Stimulated activated CD4-positive, alpha-beta T cell treated with anti-CD3 and anti-CD28 coated beads, Interleukin-12 subunit alpha, Interleukin-12 subunit beta, amount 100 ng/mL, for 24 hours (primary cell): ENCODE measurements around the gene RCC1.
"Not testable (repeated sequence)": the region's sequence is repeated elsewhere in the genome, so short reads cannot be mapped to it uniquely, and the experiment has no call there.

Experiments
- DNase-seq, 2 experiments: peaks; one replicate each; pipeline ENCODE4 v3.0.0-alpha.2; 2020; ENCODE audit warnings: low read depth in 2 of 2

The RCC1 gene

DNA sequence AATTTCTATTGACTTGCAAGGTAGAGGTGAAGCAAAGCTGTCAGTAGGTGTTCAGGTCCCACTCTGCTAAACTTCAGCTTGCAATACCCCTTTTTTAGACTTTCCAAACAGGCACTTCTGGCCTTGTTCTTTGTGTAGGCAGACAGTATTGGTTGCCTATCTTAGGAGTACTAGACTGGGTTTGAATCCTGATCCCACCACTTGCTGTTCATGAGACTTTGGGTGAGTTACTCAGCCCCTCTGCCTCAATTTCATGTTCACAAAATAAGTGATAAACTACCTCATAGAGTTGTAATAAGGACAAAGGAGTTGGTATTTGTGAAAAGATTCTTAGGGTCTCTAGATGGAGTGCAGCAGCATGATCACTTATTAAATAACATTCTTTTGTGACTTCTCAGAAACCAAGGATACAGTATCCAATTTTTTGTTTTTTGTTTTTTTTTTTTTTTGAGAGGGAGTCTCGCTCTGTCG lies 5.2 kb downstream of the RCC1 start:
- DNase-seq = no peak

DNA sequence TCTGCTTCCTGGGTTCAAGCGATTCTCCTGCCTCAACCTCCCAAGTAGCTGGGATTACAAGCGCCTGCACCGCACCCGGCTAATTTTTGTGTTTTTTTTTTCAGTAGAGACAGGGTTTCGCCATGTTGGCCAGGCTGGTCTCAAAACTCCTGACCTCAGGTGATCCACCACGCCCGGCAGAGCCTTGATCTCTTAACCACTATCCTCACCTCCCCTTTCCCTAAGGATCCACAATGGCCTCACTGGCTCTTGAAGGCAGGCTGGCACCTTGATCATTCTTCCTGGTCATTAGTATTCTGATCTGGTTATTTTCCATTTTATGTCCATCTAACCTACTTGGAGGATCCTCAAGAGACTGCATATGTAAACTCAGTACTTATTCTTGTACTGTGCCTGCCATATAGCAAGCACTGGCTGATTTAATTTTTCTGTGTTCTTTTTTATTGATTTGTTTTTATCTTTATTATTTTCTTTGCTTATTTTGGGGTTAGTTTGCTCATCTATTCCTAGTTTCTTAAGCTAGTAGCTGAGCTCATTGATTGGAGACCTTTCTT lies 6.3 kb downstream of the RCC1 start:
- DNase-seq = no peak

DNA sequence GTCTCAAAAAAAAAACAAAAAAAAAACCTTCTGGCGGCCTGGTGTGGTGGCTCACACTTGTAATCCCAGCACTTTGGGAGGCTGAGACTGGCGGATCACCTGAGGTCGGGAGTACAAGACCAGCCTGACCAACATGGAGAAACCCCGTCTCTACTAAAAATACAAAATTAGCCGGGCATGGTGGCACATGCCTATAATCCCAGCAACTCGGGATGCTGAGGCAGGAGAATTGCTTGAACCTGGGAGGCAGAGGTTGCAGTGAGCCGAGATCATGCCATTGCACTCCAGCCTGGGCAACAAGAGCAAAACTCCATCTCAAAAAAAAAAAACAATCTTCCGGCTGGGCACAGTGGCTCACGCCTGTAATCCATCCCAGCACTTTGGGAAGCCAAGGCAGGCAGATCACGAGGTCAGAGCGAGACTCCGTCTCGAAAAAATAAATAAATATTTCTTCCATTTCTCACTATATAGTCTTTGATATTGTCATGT lies 8.6 kb downstream of the RCC1 start:
- DNase-seq = not testable (repeated sequence)

DNA sequence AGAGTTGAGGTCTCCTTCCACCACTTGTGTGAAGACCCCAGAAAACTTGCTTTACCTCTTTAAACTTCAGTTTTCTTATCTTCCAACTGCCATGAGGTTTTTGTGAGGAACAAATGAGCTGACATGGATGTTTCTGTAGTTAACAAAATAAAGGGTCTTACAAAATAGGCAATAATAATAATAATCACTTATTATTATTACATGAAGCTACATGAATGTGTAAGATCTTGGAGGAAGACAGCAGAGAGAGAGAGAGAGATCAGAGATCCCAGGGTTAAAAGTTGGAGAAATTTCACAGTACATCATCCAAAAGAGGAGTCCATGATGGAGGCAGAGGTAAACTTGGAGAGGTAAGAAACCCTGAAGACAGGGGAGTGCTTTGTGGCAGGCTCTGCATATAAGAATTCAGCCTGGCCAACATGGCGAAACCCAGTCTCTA lies 10.7 kb downstream of the RCC1 start:
- DNase-seq = no peak

DNA sequence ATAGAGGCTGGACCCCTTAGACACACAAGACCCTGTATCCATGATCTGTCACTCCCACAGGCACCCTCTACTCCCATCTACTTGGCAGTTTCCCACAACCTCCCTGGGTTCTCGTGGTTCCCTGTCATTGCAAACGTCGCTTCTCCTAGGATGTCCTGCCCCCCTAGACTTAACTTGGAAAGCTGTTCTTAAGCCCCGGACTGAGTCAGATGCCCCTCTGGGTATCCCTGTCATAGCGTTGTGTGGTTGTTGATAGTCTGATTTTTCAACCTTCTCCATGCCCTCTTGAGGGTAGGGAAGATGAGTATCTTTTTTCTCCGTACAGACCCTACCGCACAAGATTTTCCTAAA lies 11.8 kb downstream of the RCC1 start:
- DNase-seq = no peak

DNA sequence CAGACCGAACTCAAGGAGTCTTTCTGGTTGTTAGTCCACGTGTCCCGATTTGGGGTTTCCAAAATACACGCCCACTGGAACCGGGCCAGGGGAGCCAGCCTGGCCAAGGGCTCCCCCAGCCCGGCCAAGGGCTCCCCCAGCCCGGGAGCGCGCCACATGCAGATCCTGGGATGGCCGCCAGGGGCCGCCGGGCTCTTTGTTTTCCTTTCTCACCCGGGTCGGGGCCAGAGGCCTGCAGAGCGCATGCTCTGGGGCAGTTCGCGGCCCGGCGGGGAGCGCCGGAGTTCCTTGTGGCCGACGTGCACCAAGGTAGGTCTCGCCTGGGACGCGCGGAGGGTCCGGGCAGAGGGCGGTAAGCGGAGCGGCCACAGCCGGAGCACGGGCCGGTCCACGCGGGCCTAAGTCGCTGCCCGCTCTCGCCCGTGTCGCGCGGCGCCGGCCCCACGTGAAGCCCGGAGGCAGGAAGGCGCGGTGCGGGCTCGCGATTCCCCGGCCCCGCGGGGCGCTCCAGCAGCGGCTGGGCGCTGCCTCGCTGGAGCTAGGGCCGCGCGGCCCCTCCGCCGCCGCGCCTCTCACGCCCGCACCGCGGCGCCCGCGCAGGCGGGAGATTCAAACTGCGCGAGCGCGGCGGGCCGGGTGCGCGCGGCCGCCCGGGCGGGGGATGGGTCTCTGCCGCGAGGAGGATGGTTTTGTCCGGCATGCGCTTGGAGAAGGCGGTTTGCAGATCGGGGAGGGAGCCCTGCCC lies 12.3 kb downstream of the RCC1 start:
- DNase-seq = peak; percentile 84 to 92

DNA sequence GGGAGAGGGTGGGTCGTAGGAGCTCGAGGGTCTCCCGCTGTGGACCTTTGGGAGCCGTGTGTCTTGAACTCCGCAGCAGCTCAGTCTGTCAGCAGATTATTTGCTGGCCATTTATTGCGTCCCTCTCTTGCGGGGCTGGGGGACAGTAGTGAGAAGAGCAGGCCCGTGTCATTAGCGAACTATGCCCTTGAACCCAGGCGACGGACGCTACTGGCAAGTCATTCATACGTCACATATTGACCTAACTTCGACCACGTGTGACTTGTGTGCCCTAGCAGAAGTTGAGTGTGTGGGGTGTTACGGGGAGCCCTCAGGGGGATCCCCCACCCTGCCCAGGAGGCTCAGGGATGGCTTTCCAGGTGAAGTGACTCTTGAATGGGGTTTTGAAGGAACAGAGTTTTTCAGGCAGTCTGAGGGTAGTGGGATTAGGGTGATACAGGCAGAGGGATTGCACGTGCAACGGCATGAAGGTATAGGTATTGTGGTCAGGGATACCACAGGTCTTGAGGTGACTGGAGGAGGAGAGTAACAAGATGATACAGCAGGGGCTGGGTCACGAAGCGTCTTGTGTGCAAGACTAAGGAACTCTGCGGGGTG lies 13.0 kb downstream of the RCC1 start:
- peak in 1 of 2 experiments; percentile 48 for DNase-seq

DNA sequence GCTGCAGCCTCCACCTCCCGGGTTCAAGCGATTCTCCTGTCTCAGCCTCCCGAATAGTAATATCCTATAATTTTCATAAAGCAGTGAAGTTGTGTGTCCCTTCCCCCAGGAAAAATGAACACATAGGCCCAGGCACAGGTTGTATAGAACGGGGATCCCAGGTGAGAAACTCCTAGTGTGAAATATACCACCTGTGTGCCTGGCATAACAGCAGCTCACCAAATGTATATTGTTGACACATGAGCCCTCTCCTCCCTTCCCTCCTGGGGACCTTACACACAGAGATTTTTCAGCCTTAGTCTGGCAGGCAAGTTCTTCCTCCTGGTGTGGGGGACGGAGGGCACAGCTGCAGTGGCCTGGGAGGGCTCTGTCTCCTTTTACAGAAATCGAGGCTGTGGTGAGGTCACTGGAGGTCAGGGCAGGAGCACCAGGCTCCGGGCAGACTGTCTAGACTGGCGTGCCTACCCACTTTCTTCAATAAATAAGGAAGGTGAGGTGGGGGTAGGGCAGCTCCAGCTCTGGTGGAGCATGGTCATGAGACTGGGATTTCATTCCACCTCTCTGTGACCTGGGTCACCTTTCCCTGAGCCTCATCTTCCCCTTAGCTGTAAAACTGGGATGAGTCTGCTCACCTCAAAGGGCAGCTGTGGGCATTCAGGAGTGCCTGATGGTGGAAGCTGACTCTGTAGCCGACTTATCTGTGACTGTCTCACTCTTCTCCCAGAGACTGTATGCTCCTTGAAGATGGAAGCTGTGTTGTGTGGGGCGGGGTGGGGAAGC lies 14.3 kb downstream of the RCC1 start:
- DNase-seq = no peak

DNA sequence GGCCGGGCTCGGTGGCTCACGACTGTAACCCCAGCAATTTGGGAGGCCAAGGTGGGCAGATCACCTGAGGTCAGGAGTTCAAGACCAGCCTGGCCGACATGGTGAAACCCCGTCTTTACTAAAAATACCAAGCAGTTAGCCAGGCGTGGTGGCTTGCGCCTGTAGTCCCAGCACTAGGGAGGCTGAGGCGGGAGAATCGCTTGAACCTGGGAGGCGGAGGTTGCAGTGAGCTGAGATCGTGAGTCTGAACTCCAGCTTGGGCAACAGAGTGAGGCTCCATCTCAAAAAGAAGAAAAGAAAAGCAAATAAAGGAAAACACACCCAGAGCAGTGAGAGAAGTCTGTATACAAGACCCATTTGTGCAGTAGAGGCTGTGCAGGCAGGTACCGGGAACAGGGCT lies 15.0 kb downstream of the RCC1 start:
- not testable (repeated sequence) for DNase-seq

DNA sequence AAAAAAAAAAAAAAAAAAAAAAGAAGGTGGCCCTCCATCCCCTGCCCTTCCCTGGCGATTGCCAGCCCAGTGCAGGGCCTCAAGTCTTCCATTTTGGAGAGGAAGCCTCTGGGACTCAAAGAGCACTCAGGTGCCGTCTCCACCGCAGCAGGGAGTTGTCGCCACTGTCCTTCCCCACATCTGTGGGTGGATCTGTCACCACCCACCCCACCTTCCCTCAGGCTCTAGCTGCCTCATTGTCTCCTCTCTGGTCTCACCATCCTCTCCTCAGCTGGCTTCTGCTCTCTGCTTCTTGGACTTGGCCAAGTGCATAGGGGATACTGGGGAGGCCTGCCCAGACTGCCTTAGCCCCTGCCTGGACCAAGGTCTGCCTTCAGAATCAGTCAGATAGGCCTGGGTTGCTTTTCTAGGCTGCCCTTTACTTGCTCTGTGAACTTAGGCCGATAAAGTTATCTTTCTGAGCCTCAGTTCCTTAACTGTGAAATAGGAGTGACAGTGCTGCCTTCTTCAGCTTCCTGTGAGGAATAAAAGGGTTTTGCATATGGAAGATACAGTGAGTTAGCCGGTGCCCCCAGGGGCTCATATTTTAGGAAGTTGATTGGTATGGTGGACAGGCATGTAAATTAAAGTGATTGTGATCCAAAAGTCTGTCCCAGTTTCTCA lies 15.8 kb downstream of the RCC1 start:
- no peak for DNase-seq

DNA sequence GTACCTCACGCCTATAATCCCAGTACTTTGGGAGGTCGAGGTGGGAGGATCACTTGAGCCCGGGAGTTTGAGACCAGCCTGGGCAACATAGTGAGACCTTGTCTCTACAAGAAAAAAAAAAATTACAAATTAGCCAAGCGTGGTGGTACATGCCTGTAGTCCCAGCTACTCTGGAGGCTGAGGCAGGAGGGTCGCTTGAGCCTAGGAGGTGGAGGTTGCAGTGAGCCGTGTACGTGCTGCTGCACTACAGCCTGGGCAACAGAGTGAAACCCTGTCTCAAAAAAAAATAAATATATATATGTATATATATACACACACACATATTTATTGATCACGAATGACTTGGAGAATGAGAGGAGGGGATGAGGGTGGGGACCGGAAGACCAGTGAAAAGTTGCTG lies 16.7 kb downstream of the RCC1 start:
- DNase-seq = not testable (repeated sequence)

DNA sequence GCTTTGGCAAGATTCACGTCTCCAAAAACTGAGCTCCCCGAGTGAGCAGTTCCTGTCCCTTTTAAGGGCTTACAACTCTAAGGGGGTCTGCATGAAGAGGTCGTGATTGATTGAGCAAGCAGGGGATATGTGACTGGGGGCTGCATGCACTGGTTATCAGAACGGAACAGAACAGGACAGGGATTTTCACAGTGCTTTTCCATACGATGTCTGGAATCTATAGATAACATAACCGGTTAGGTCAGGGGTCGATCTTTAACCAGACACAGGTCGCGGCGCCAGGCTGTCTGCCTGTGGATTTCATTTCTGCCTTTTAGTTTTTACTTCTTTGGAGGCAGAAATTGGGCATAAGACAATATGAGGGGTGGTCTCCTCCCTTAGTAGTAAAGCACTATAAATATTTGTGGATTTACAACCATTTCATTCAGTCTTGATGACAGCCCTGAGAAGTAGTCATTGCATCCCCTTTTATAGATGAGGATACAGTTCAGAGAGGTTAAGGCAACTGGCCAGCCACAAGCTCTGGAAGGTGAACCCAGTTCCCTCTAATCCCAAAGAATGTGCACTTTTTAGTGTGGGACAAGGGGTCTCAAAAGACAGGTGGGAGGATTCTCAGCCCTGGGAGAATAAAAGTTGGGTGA lies 19.3 kb downstream of the RCC1 start:
- not testable (repeated sequence) for DNase-seq

DNA sequence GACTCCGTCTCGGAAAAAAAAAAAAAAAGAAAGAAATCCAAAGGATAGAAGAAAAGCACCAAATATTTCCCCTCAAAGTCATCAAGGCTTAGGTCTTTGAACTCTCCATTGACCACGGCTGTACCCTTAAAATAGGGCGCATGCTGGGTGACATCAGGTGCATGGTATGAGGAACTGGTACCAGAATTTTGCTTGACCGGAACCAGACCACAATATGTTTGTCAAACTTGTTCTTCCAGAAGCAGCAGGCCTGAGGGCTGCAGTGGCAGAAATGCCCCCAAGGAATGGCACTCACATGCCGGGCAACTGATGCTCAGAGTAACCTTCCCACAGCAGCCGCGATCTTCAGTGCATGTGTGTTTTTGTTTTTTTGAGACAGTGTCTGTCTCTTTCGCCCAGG lies 21.0 kb downstream of the RCC1 start:
- DNase-seq = no peak

DNA sequence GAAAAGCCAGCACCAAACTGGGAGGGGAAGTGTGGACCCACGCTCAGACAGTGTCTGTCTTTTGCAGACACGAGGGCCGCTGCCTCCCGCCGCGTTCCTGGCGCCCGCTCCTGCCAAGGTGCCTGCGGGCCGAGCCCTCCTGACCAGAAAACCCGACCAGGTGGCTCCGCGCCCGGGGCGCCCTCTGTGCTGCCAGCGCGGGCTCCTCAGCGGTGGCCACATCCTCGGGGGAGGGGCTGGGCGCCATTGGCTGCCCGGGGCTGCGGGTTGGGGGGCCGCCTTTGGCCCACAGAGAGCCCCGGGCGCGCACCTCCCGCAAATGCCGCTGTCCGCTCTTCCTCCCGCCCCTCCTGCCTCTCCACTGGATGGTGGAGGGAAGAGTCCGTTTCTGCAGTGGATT lies 24.6 kb downstream of the RCC1 start:
- DNase-seq = no peak

DNA sequence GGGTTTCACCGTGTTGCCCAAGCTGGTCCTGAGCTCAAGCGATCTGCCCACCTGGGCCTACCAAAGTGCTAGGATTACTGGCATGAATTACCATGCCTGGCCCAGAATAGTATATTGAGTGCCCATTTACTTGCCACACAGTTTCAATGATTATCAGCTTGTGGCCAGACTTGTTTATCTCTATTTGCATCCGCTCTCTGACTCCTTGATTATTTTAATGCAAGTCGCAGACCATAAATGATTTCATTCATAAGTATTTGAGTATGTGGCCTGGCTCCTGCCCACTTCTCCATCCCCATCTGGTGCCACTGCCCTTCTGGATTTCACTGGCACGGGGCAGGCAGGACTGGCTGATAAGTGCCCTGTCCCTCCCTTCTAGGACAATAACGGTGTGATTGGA lies 28.8 kb downstream of the RCC1 start:
- DNase-seq = no peak

DNA sequence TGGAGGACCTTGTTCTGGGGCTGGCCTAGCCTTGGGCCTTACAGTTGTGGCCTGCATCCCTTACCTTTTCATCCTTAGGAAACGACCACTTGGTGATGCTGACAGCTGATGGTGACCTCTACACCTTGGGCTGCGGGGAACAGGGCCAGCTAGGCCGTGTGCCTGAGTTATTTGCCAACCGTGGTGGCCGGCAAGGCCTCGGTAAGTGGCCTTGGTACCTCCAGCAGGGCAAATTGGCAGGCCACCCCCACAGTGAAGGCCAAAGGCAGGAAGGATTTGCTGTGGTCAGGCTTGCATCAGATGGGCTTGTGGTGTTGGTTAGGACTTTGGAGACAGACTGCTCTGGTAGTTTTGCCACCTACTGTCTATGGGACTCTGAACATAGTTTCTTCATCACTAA lies 29.3 kb downstream of the RCC1 start:
- DNase-seq = no peak

DNA sequence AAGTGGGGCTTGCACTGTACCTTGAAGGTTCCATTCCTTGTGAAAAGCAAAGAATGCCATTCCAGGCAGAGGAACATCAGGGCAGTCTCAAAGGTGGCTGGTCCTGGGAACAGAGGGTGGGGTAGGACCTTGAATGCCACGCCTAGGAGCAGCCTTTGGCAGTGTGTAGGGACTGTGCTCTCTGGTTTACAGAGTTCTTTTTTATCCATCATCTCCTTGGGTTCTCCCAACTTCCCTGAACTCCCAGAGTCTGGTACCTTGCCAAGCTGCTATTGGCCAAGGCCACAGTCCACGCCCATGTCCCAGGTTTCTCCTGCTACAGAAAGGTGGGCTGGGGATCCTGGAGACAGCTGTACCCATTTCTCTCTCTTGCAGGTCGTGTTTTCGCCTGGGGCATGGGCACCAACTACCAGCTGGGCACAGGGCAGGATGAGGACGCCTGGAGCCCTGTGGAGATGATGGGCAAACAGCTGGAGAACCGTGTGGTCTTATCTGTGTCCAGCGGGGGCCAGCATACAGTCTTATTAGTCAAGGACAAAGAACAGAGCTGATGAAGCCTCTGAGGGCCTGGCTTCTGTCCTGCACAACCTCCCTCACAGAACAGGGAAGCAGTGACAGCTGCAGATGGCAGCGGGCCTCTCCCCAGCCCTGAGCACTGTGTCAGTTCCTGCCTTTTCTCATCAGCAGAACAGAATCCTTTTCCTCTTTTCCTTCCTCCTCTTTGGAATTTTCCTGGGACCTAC lies 31.8 kb downstream of the RCC1 start:
- no peak for DNase-seq

DNA sequence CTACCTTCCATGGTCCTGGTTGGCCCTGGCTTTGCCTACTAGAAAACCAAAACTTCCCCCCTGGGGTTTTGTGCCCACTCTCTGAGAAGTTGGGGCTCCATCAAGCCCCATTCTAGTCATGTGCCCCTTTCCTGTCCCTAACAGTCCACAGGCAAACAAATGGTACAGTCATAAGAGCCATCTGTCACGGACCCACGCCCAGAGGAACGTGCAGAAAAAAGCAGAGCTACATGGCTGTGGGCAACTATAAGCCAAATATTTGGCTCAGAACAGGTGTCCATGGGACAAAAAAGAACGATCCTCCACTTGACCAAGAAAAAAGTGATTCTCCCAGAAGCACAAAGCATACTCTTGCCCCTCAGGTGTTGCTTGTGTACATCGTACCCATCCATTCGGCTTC lies 32.4 kb downstream of the RCC1 start:
- no peak for DNase-seq

DNA sequence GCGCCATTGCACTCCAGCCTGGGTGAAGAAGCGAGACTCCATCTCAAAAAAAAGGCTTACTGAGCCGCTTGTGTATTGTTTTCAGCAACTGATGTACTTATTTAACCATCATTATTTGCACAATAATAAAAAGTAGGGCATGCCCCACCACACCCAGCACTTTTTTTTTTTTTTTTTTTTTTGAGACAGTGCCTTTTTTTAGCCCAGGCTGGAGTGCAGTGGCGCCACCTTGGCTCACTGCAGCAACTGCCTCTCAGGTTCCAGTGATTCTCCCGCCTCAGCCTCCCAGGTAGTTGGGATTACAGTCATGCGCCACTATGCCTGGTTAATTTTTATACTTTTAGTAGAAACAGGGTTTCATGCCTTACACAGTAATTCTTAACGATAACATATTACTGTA lies 34.8 kb downstream of the RCC1 start:
- DNase-seq = no peak

DNA sequence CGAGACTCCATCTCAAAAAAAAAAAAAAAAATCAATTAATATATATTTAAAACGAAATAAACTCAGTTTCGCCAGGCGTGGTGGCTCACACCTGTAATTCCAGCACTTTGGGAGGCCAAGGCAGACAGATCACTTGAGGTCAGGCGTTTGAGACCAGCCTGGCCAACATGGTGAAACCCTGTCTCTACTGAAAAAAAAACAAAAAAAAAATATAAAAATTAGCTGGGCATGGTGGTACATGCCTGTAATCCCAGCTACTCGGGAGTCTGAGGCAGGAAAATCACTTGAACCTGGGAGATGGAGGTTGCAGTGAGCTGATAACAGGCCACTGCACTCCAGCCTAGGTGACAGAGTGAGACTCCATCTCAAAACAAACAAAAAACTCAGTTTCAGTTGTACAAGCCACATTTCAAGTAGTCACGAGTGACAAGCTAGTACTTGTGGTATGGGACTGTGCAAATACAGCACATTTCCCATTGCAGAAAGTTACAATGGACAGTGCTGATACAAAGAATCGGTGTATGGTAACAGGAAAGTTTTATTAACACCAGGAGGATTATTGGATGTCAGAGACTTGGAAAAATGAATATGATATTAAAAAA lies 35.7 kb downstream of the RCC1 start:
- not testable (repeated sequence) for DNase-seq
